IPS-18c (cell line): ENCODE measurements around the gene BBS9.

ENCODE experiments used
- H3K4me3 ChIP-seq: 2 replicates; pipeline ENCODE4 v1.7.0; 2013; ENCODE audit warnings: low read depth, mild to moderate bottlenecking, low read length, moderate library complexity; ENCODE audit not compliant: insufficient read depth
- H3K9me3 ChIP-seq: one replicate; pipeline ENCODE4 v1.6.1; 2013; ENCODE audit warnings: mild to moderate bottlenecking, low read length, moderate library complexity; ENCODE audit not compliant: control insufficient read depth, insufficient read depth

The BBS9 gene

DNA sequence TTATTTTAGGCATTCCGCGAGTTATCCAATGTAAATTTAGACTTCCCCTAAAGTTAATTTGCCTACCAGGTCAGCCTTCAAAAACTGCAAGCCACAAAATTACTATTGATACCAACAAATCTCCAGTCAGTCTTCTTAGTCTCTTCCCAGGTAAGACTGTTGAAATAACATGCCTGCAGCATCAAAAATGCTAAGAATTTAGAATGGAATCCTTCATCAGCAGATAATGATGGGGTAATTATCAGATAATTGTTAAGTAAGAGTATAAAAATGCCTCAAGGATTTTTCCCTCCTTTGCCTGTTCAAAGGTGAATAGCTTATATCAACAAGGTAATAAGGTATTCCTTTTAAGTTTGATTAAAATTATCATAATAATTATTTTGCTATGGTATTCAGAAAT is 228.5 kb downstream of the BBS9 start:
- no peaks in the 10 kb centered on the region for H3K9me3 ChIP-seq
- H3K4me3 ChIP-seq, result no peak overlapping the region

DNA sequence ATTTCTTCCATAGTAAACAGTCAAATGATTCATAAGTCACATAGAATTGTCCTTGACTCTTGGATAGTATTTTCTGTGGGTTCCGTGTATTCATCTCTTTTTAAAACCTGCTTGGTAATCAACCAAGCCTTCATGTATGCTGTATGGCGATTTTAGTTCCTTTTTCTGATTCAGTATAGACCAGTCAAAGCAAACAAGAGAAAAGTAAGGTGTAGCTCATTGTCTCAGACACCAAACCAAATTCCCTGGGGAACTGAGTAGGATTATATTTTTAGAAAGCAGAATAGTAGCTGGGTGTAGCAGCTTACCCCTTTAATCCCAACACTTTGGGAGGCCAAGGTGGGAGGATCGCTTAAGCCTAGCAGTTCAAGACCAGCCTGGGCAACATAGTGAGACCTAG is 240.5 kb downstream of the BBS9 start:
- Histone ChIP-seq H3K9me3 (no peaks in the 10 kb centered on the region), H3K4me3 (no peak overlapping the region)

DNA sequence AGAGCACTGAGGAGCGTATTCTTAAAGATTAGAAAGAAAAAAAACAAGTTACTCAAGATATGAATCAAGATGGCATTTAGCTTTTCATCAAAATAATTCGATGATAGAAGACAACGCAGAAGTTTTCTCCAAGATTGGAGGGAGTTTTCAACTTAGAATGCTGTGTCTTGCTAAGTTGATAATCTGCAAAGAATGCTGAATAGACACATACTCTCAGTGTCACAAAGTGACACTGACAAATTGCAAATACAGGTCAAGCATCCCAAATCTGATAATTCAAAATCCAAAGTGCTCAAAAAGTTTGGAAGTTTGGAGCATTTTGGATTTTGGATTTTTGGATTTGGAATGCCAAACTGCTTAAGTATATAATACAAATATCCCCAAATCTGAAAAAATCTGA is 243.8 kb downstream of the BBS9 start:
- no peaks in the 10 kb centered on the region for H3K9me3 ChIP-seq
- H3K4me3 ChIP-seq, result no peak overlapping the region

GRCh38 chr7:33379891-33380525 is 250.6 kb downstream of the BBS9 start:
- Histone ChIP-seq H3K9me3 (no peaks in the 10 kb centered on the region), H3K4me3 (no peak overlapping the region)

- Histone ChIP-seq H3K4me3 (no peak overlapping the region), H3K9me3 (no peaks in the 10 kb centered on the region)
Measured at GRCh38 chr7:33388332-33388731, 259.0 kb downstream of the BBS9 start.

DNA sequence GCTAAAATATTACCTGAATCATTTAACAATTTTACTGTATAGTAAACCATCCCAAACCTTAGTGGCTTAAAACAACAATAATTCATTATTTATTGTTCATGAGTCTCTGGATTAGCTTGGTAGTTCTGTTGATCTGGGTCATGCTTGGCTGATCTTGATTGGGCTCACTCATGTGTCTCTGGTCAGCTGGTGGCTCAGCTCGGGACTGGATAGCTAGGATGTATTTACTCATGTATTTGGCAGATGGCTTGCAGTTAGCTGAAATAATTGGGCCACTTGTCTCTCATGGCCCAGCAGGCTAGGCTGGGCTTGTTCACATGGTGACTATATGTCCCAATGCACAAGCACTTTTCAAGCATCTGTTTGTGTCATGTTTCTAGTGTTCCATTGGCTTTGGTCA is 262.8 kb downstream of the BBS9 start:
- H3K4me3 ChIP-seq, result no peak overlapping the region
- no peaks in the 10 kb centered on the region for H3K9me3 ChIP-seq

DNA sequence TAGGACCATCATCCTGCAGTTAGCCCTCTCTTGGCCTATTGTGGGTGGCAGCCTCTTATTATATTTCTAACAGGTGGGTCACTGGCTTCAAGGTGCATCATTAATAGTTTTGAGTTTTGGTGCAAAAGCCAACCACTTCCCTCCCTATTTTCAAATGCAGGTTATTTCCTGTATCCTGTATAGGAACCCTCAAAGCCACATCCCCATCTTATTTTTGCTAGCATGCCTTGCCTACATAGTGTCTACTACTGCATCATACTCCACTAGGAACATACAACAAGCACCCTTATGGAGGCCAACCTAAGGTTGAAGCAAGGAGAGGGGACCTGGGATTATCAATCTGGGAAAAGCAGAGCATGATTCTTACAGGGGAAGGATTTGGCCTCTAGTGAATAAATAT is 264.4 kb downstream of the BBS9 start:
- H3K9me3 ChIP-seq, result no peaks in the 10 kb centered on the region
- no peak overlapping the region for H3K4me3 ChIP-seq

- H3K4me3 ChIP-seq, result no peak overlapping the region
- no peaks in the 10 kb centered on the region for H3K9me3 ChIP-seq
Measured at GRCh38 chr7:33395340-33395739, 266.0 kb downstream of the BBS9 start.

DNA sequence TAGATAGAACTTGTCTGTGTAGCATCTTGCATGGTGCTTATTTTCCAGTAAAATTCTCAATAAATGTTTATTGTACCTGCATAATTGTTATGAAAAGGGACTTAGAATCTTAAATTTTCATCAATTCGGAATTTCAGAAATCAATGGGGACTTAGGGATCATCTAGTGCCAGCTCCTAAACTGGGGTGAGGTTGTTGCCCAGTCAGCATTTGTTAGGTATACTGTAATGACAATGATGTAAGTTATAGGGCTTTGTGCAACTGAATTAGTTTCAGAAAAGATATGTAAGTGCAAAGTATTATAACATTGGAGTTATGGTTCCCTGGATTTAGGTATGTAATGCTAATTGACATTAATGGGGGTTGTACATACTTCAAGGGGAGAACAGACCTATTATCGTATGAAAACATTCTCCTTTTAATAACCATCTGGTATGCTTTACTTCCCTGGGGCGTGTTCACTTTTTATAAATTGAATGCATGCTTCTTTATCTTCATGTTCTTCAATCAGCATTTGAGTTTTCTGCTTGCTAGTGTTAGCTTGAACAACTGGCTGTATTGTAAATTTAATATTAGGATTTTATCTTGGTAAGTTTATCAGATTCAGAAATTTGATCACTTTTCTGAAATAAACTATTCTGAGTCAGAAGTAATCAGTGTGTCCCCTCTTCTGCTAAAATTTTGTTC is 270.3 kb downstream of the BBS9 start:
- H3K9me3 ChIP-seq, result no peaks in the 10 kb centered on the region
- no peak overlapping the region for H3K4me3 ChIP-seq

- H3K4me3 ChIP-seq, result no peak overlapping the region
- H3K9me3 ChIP-seq, result no peaks in the 10 kb centered on the region
Measured at GRCh38 chr7:33400214-33400538, 270.8 kb downstream of the BBS9 start.

DNA sequence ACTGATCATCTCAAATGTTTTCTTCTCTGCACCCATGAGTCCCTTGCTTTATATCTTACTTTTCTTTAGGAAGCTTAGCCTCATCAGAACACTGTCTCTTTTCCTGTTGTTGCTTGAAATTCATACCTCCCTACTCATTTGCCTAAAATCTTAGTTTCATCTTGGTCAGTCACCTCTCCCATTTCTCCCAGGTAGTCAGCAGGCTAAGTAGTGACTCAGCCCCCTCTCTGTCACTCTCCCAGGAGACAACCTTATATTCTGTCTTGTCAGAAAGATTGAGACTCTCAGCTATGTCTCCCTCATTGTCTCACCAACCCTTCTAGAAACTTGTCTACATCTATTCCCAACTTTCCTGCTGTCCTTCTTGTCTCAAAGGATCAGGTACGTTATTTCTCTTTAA is 280.9 kb downstream of the BBS9 start:
- Histone ChIP-seq H3K9me3 (peaks cover 5% of the 10 kb centered on the region), H3K4me3 (no peak overlapping the region)

DNA sequence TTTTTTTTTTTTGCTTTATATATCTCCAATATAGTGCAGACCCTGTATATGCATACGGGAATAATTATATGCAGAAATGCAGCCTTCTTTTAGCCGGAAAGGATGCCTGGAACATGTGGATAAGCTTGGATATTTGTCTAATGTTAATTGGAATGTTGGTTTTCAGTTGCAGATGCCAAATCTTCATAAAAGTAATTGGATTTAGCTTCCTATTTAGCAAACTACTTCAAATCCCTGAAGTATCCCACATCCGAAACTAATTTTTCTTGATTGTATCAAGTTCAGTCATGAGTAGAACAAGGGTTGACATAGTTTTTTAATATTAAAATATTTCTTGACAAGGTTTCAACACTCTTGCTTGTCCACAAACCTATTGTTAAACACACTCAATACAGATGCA is 281.7 kb downstream of the BBS9 start:
- H3K4me3 ChIP-seq, result no peak overlapping the region
- H3K9me3 ChIP-seq, result peaks cover 5% of the 10 kb centered on the region

- no peak overlapping the region for H3K4me3 ChIP-seq
- peaks cover 5% of the 10 kb centered on the region for H3K9me3 ChIP-seq
Measured at GRCh38 chr7:33412331-33412730, 283.0 kb downstream of the BBS9 start.

GRCh38 chr7:33418251-33418701 is 288.9 kb downstream of the BBS9 start:
- Histone ChIP-seq H3K9me3 (no peaks in the 10 kb centered on the region), H3K4me3 (no peak overlapping the region)

- H3K9me3 ChIP-seq, result no peaks in the 10 kb centered on the region
- H3K4me3 ChIP-seq, result no peak overlapping the region
Measured at GRCh38 chr7:33420311-33420940, 291.1 kb downstream of the BBS9 start.

GRCh38 chr7:33421429-33421828 is 292.1 kb downstream of the BBS9 start:
- Histone ChIP-seq H3K4me3 (no peak overlapping the region), H3K9me3 (no peaks in the 10 kb centered on the region)

- Histone ChIP-seq H3K9me3 (no peaks in the 10 kb centered on the region), H3K4me3 (no peak overlapping the region)
Measured at GRCh38 chr7:33422141-33422540, 292.8 kb downstream of the BBS9 start.

DNA sequence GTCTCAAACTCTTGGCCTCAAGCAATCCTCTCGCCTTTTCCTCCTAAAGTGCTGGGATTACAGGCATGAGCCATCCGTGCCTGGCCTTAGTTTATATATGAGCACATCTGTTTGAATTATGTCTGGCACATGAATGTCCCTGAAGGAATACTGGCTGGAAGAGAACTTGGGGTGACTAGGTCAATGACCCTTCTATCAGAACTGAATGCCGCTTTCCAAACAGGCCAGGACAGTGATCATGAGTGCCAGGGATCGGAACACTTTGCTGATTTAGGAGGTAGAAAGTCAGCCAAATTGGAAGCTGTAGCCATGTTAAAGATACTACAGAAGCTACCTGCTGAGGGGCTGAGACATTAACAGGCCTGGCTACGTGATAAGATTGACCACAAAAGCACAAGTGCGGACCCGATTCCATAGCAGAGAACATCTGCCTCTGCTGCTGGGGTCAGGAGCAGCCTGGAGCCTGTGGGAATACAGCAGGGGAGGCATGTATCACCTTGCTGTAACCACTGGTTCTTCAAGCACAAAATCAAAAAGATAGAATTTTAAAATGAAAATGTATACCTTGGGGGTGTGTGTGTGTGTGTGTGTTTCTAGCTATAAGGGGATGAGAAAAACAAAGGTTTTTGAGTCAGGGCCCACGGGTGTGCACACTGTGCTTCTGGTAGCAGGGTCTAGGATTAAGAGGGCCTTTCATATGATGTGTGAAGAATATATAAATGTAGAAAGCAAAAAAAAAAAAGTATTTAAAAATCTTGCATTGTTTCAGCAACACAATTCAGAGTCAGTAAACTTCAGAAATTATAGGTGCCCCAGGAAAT is 293.7 kb downstream of the BBS9 start:
- Histone ChIP-seq H3K9me3 (no peaks in the 10 kb centered on the region), H3K4me3 (no peak overlapping the region)
